HCT116 (cell line): ENCODE measurements around the gene GUCY2C. TPM values are rescaled to one million over a fixed set of nuclear protein-coding genes. Genes with fewer than 3 reads are reported as not detected.

Experiments
- ATAC-seq: fragments of 200-7000 bp; cut with Tn5 transposase; 2 replicates; pipeline ENCODE4 v1.9.1; 2020; ENCODE audit warnings: mild to moderate bottlenecking, moderate library complexity
- BruUV-seq: library from RNA; stranded (reverse); fragments of 400-500 nt; replicated peaks from 2 replicates; lab custom pipeline; 2021; lab: Mats Ljungman, UMichigan
- CTCF ChIA-PET: fragments of 300-600 bp; sonication (Branson Sonifier 250); formaldehyde crosslinking; loops from one replicate; lab custom pipeline; 2021; ENCODE audit warnings: antibody characterized with exemption; lab: Charles Lee
- POLR2A ChIA-PET: fragments of 300-600, 350-600 bp; sonication (Branson Sonifier 250); formaldehyde crosslinking; loops from one replicate; lab custom pipeline; 2021; ENCODE audit warnings: antibody characterized with exemption; lab: Charles Lee
- RAD21 ChIA-PET, 2 experiments: fragments of 300-600 bp; sonication (Branson Sonifier 250); formaldehyde crosslinking; loops; one replicate each; lab custom pipeline; 2023; ENCODE audit warnings: low total read pairs in 2 of 2; ENCODE audit not compliant: uncharacterized antibody in 2 of 2, unreplicated experiment in 2 of 2, low non-redundant PET in 1 of 2; lab: Charles Lee
- DNase-seq: peaks from one replicate; pipeline ENCODE4 v3.0.0-alpha.2; 2010; ENCODE audit warnings: low read depth, low spot score
- H2AFZ ChIP-seq: fragments of 200-600 bp; shearing (Covaris generic), sonication (generic); 2 replicates; pipeline ENCODE4 v1.6.1; 2017; ENCODE audit warnings: low read depth, mixed run types, mixed read lengths, antibody characterized with exemption, low read length; ENCODE audit not compliant: poor library complexity, severe bottlenecking
- H3K27ac ChIP-seq: 2 replicates; pipeline ENCODE4 v1.5.1; 2012; ENCODE audit warnings: low read depth, low read length
- H3K27me3 ChIP-seq: fragments of 200-600 bp; sonication (generic); 2 replicates; pipeline ENCODE4 v1.6.1; 2016; ENCODE audit warnings: mixed run types, low read length, mixed read lengths; ENCODE audit not compliant: insufficient read depth
- H3K36me3 ChIP-seq, 2 experiments: fragments of 200-500 bp in 1 of 2; fragments of 200-600 bp in 1 of 2; sonication (Bioruptor generic) in 1 of 2; sonication (generic) in 1 of 2; 2 replicates each; pipeline versions ENCODE4 v1.5.1 to v1.6.1; 2014 to 2016; ENCODE audit warnings: low read length in 2 of 2, inconsistent platforms in 1 of 2, mixed read lengths in 1 of 2, mixed run types in 1 of 2; ENCODE audit not compliant: insufficient read depth in 2 of 2, control insufficient read depth in 1 of 2
- H3K4me1 ChIP-seq, 2 experiments: fragments of 200-600 bp in 1 of 2; sonication (generic) in 1 of 2; 2 replicates each; pipeline versions ENCODE4 v1.5.1 to v1.6.1; 2012 to 2017; ENCODE audit warnings: low read length in 2 of 2, inconsistent platforms in 1 of 2, mild to moderate bottlenecking in 1 of 2, mixed read lengths in 1 of 2, mixed run types in 1 of 2, moderate library complexity in 1 of 2; ENCODE audit not compliant: insufficient read depth in 2 of 2, control insufficient read depth in 1 of 2
- H3K4me2 ChIP-seq: fragments of 200-600 bp; sonication (generic); 2 replicates; pipeline ENCODE4 v1.6.1; 2017; ENCODE audit warnings: mixed run types, low read length, mixed read lengths
- H3K4me3 ChIP-seq, 2 experiments: fragments of 200-600 bp in 1 of 2; sonication (generic) in 1 of 2; replicated peaks in 1 of 2; 2 replicates each; pipeline ENCODE4 v1.5.1; 2011 to 2016; ENCODE audit warnings: low read length in 2 of 2, control low read depth in 1 of 2, low read depth in 1 of 2, mild to moderate bottlenecking in 1 of 2, mixed read lengths in 1 of 2, mixed run types in 1 of 2
- H3K79me2 ChIP-seq: fragments of 200-600 bp; sonication (generic); 2 replicates; pipeline ENCODE4 v1.6.1; 2017; ENCODE audit warnings: mild to moderate bottlenecking, mixed run types, low read length, moderate library complexity, mixed read lengths; ENCODE audit not compliant: insufficient read depth
- H3K9ac ChIP-seq: fragments of 200-600 bp; sonication (generic); 2 replicates; pipeline ENCODE4 v1.6.1; 2016; ENCODE audit warnings: low read length, mixed read lengths
- H3K9me2 ChIP-seq: fragments of 200-600 bp; sonication (generic), shearing (Covaris generic); 2 replicates; pipeline ENCODE4 v1.6.1; 2017; ENCODE audit warnings: mixed run types, mild to moderate bottlenecking, moderate library complexity; ENCODE audit not compliant: insufficient read depth
- H3K9me3 ChIP-seq, 2 experiments: fragments of 200-500 bp in 1 of 2; fragments of 200-600 bp in 1 of 2; sonication (Bioruptor generic) in 1 of 2; sonication (generic) in 1 of 2; 2 replicates each; pipeline ENCODE4 v1.6.1; 2014 to 2017; ENCODE audit warnings: low read length in 2 of 2, mixed read lengths in 2 of 2, inconsistent platforms in 1 of 2, low read depth in 1 of 2, mild to moderate bottlenecking in 1 of 2, mixed run types in 1 of 2, moderate library complexity in 1 of 2; ENCODE audit not compliant: control insufficient read depth in 1 of 2, insufficient read depth in 1 of 2
- H4K20me1 ChIP-seq: fragments of 200-600 bp; sonication (generic), shearing (Covaris generic); 2 replicates; pipeline ENCODE4 v1.6.1; 2017; ENCODE audit warnings: mixed run types, mild to moderate bottlenecking, moderate library complexity; ENCODE audit not compliant: insufficient read depth
- ATF3 ChIP-seq: IDR thresholded peaks from 2 replicates; pipeline ENCODE4 v1.6.1; 2012
- EGR1 ChIP-seq: IDR thresholded peaks from 2 replicates; pipeline ENCODE4 v1.6.1; 2012; ENCODE audit warnings: low read depth
- EZH2 ChIP-seq: fragments of 200-600 bp; sonication (generic); IDR thresholded peaks from 2 replicates; pipeline ENCODE4 v1.6.1; 2017; ENCODE audit warnings: antibody characterized with exemption, mixed run types
- JUND ChIP-seq: IDR thresholded peaks from 2 replicates; pipeline ENCODE4 v1.6.1; 2012
- SIN3A ChIP-seq: IDR thresholded peaks from 2 replicates; pipeline ENCODE4 v1.6.1; 2012; ENCODE audit warnings: low read depth
- YY1 ChIP-seq: IDR thresholded peaks from 2 replicates; pipeline ENCODE4 v1.6.1; 2011; ENCODE audit warnings: low read length, low read depth, moderate library complexity, mild to moderate bottlenecking; ENCODE audit not compliant: insufficient replicate concordance; ENCODE audit errors: extremely low read depth
- intact Hi-C: fragments of 100-400 bp; cut with micrococcal nuclease; formaldehyde crosslinking; loops from 2 replicates; pipeline ENCODE4 v1.10.0; 2022
- total RNA-seq: library from RNA; stranded (reverse); gene quantifications from one replicate; pipeline ENCODE4 v1.2.1, GENCODE V29; 2021; ENCODE audit not compliant: unreplicated experiment
- TF ChIP-seq, protein P1 (sequence below), 3 experiments: fragments of 200-600 bp in 1 of 3; sonication (generic) in 1 of 3; IDR thresholded peaks in 2 of 3; conservative IDR thresholded peaks in 1 of 3; 2 replicates each; pipeline ENCODE4 v1.5.1; 2012 to 2017; ENCODE audit warnings: low read depth in 2 of 3, low read length in 2 of 3, antibody characterized with exemption in 1 of 3, borderline replicate concordance in 1 of 3, control low read depth in 1 of 3, mild to moderate bottlenecking in 1 of 3, mixed read lengths in 1 of 3, mixed run types in 1 of 3, moderate library complexity in 1 of 3; ENCODE audit not compliant: insufficient read depth in 1 of 3

The GUCY2C gene
- total RNA-seq, 1 experiment from 2014 or later, result not detected

DNA sequence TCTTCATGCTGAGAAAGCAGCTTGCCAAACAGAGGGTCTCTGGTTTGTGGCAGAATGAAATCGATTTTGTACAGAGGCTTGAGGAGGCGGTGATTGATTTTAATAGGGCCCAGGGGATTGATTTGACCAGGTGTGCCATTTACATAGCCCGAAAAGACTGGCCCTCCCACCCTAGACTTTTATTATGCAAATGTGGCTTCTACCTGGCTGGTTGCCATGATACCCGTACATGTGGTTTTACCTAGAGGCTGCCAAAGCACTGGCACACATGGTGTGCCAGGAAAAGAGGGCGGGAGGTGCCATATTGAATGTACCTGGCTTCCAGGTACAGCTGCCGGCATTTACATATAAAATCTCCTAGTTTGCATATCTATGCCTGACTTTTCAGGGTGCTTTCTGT, 18.0 kb upstream of the GUCY2C start:
- Histone ChIP-seq H3K9ac (no peak overlapping the region), H3K27ac (no peak overlapping the region), H3K4me1 (no peaks in the 10 kb centered on the region), H3K4me2 (no peak overlapping the region), H3K9me2 (no peaks in the 10 kb centered on the region), H3K79me2 (no peaks in the 10 kb centered on the region), H3K27me3 (no peaks in the 10 kb centered on the region), H3K9me3 (no peaks in the 10 kb centered on the region), H2AFZ (no peak overlapping the region), H4K20me1 (no peaks in the 10 kb centered on the region), H3K36me3 (no peaks in the 10 kb centered on the region), H3K4me3 (no peak overlapping the region)
- intact Hi-C loops, result no loop called here
- POLR2A ChIA-PET, result no interaction called here
- DNase-seq (no peak), ATAC-seq (no peak)
- RAD21 ChIA-PET, result no interaction called here
- CTCF ChIA-PET, result no interaction called here
- BruUV-seq, result no TSS peak
- TF ChIP-seq EGR1 (no peak), SIN3A (no peak), ATF3 (no peak), JUND (no peak)

DNA sequence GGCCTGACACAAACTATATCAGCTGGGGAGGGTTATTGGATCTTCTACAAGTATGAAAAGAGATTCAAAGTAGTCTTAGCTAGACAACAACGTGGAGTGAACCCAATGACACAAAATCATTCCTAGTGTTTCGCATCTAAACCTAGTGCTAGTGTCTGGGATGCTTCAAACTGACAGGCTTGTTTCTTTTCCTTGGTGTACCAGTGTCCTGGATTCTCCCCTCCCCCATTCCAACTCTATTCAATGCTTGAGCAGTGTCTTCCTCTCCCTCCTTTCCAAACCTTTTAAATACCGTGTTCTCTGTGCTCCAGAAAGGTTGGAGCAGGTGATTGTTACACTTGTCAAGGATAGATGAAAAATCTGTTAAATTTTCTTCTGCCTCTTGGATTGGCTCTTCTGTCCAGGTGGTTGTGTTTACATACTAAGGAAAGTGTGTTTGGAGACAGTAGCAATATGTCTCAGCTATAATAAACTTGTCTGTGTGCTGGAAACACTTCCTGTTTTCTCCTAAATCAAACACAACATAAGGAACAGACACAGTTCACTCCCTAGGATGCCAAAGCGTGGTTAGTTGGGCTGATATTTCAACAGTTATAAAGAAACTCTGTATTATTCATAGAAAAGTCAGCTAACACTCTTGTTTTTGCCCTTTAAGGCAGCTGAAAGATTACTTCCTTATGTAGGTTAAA, 14.4 kb upstream of the GUCY2C start:
- Histone ChIP-seq H3K79me2 (no peaks in the 10 kb centered on the region), H3K9me2 (no peaks in the 10 kb centered on the region), H4K20me1 (no peaks in the 10 kb centered on the region), H3K4me3 (no peak overlapping the region), H3K9me3 (no peaks in the 10 kb centered on the region), H3K9ac (no peak overlapping the region), H2AFZ (no peak overlapping the region), H3K36me3 (no peaks in the 10 kb centered on the region), H3K27me3 (no peaks in the 10 kb centered on the region), H3K27ac (no peak overlapping the region), H3K4me1 (no peaks in the 10 kb centered on the region), H3K4me2 (no peak overlapping the region)
- intact Hi-C loops, result no loop called here
- DNase-seq (no peak), ATAC-seq (no peak)
- BruUV-seq, result no TSS peak
- ChIA-PET RAD21 (no interaction called here), POLR2A (no interaction called here), CTCF (no interaction called here)
- TF ChIP-seq YY1, result no peak
- TF ChIP-seq, protein P1, sequence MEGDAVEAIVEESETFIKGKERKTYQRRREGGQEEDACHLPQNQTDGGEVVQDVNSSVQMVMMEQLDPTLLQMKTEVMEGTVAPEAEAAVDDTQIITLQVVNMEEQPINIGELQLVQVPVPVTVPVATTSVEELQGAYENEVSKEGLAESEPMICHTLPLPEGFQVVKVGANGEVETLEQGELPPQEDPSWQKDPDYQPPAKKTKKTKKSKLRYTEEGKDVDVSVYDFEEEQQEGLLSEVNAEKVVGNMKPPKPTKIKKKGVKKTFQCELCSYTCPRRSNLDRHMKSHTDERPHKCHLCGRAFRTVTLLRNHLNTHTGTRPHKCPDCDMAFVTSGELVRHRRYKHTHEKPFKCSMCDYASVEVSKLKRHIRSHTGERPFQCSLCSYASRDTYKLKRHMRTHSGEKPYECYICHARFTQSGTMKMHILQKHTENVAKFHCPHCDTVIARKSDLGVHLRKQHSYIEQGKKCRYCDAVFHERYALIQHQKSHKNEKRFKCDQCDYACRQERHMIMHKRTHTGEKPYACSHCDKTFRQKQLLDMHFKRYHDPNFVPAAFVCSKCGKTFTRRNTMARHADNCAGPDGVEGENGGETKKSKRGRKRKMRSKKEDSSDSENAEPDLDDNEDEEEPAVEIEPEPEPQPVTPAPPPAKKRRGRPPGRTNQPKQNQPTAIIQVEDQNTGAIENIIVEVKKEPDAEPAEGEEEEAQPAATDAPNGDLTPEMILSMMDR (IDR thresholded peaks at IDR 0.05 in 2 of 3, conservative IDR thresholded peaks at IDR 0.05 in 1 of 3; ENCODE audit: borderline replicate concordance in 1 of 3, insufficient read depth in 1 of 3, low read depth in 2 of 3, low read length in 2 of 3), result no peak
- no peak for TF ChIP-seq EZH2
